Measurements from ENCODE around the gene PEDS1. TPM values are rescaled to one million over a fixed set of nuclear protein-coding genes. Genes with fewer than 3 reads are reported as not detected.

Gene PEDS1
- total and polyA plus RNA-seq, 4 donors = 21.9 to 43.4 (median 34.4) TPM

GRCh38 chr20:50127587-50128519, 25.7 kb downstream of the PEDS1 start:
- Histone ChIP-seq H3K27me3 (ENCODE audit: control insufficient read depth in 3 of 3, insufficient read depth in 3 of 3, low read length in 2 of 3) (no peaks in the 10 kb centered on the region), H3K36me3 (ENCODE audit: control insufficient read depth in 4 of 4, insufficient read depth in 4 of 4, low read length in 4 of 4) (peaks cover 5 to 63% (median 30%) of the 10 kb centered on the region in 4 donors), H3K4me1 (ENCODE audit: control insufficient read depth in 5 of 5, insufficient read depth in 5 of 5, low read length in 5 of 5) (no peaks in the 10 kb centered on the region), H3K9me3 (ENCODE audit: control insufficient read depth in 4 of 4, insufficient read depth in 3 of 4, low read length in 3 of 4) (no peaks in the 10 kb centered on the region), H3K27ac (ENCODE audit: low read depth in 1 of 2, low read length in 1 of 2) (no peak overlapping the region), H3K9ac (ENCODE audit: insufficient read depth in 1 of 2, low read length in 2 of 2) (no peak overlapping the region), H3K4me3 (no peak overlapping the region)
- 94 to 95% methylated on average over 28 of the region's 28 CpGs for WGBS, 2 donors
- no peak for TF ChIP-seq CTCF (IDR thresholded peaks at IDR 0.05; ENCODE audit: control extremely low read depth, extremely low read depth)
- no peak for ATAC-seq (ENCODE audit: insufficient read depth, low FRiP score)
- DNase-seq = no peak

- Histone ChIP-seq H3K4me1 (ENCODE audit: control insufficient read depth in 5 of 5, insufficient read depth in 5 of 5, low read length in 5 of 5) (no peaks in the 10 kb centered on the region), H3K36me3 (ENCODE audit: control insufficient read depth in 4 of 4, insufficient read depth in 4 of 4, low read length in 4 of 4) (peaks cover 5 to 59% (median 30%) of the 10 kb centered on the region in 4 donors), H3K9ac (ENCODE audit: insufficient read depth in 1 of 2, low read length in 2 of 2) (no peak overlapping the region), H3K4me3 (no peak overlapping the region), H3K9me3 (ENCODE audit: control insufficient read depth in 4 of 4, insufficient read depth in 3 of 4, low read length in 3 of 4) (no peaks in the 10 kb centered on the region), H3K27me3 (ENCODE audit: control insufficient read depth in 3 of 3, insufficient read depth in 3 of 3, low read length in 2 of 3) (no peaks in the 10 kb centered on the region), H3K27ac (ENCODE audit: low read depth in 1 of 2, low read length in 1 of 2) (no peak overlapping the region)
- DNase-seq (no peak), ATAC-seq (ENCODE audit: insufficient read depth, low FRiP score) (peak; percentile 33)
- TF ChIP-seq CTCF (IDR thresholded peaks at IDR 0.05; ENCODE audit: control extremely low read depth, extremely low read depth) = no peak
- WGBS, 2 donors = 73 to 75% methylated on average over 4 of the region's 4 CpGs
These were observed 26.9 kb downstream of the PEDS1 start for GRCh38 chr20:50126662-50127061.

GRCh38 chr20:50125279-50125678, 28.2 kb downstream of the PEDS1 start:
- DNase-seq (no peak), ATAC-seq (ENCODE audit: insufficient read depth, low FRiP score) (no peak)
- no peak for TF ChIP-seq CTCF (IDR thresholded peaks at IDR 0.05; ENCODE audit: control extremely low read depth, extremely low read depth)
- H3K9ac ChIP-seq (ENCODE audit: insufficient read depth in 1 of 2, low read length in 2 of 2) = no peak overlapping the region
- peaks cover 0 to 5% (median 0%) of the 10 kb centered on the region in 5 donors for H3K4me1 ChIP-seq (ENCODE audit: control insufficient read depth in 5 of 5, insufficient read depth in 5 of 5, low read length in 5 of 5)
- H3K27ac ChIP-seq (ENCODE audit: low read depth in 1 of 2, low read length in 1 of 2) = no peak overlapping the region
- H3K27me3 ChIP-seq (ENCODE audit: control insufficient read depth in 3 of 3, insufficient read depth in 3 of 3, low read length in 2 of 3) = no peaks in the 10 kb centered on the region
- no peak overlapping the region for H3K4me3 ChIP-seq
- peaks cover 5 to 52% (median 30%) of the 10 kb centered on the region in 4 donors for H3K36me3 ChIP-seq (ENCODE audit: control insufficient read depth in 4 of 4, insufficient read depth in 4 of 4, low read length in 4 of 4)
- H3K9me3 ChIP-seq (ENCODE audit: control insufficient read depth in 4 of 4, insufficient read depth in 3 of 4, low read length in 3 of 4) = no peaks in the 10 kb centered on the region
- WGBS, 2 donors = 95 to 97% methylated on average over 3 of the region's 3 CpGs

All from lung (tissue), 12 donors.